Endometrial microvascular endothelial cells (primary cell): ENCODE results near the gene ZMYND8. TPM values are rescaled to one million over a fixed set of nuclear protein-coding genes. Genes with fewer than 3 reads are reported as not detected.
"Not testable (repeated sequence)": the region's sequence is repeated elsewhere in the genome, so short reads cannot be mapped to it uniquely, and the experiment has no call there.

Experiments used
- in situ Hi-C: cut with HindIII; loops from 2 replicates; pipeline ENCODE4 v1.10.0; 2017; ENCODE audit warnings: low sequenced_read_pairs, low pct_unique_long_range_greater_than_20kb; ENCODE audit errors: inconsistent ontology term
- total RNA-seq: library from RNA; depleted of rRNA; stranded (reverse); fragments of >200 nt; gene quantifications from one replicate; pipeline ENCODE4 v1.2.3, GENCODE V29; 2015; ENCODE audit errors: inconsistent ontology term

ZMYND8 gene
- total RNA-seq, 1 donor from 2014 or later, result 22.4 TPM

DNA sequence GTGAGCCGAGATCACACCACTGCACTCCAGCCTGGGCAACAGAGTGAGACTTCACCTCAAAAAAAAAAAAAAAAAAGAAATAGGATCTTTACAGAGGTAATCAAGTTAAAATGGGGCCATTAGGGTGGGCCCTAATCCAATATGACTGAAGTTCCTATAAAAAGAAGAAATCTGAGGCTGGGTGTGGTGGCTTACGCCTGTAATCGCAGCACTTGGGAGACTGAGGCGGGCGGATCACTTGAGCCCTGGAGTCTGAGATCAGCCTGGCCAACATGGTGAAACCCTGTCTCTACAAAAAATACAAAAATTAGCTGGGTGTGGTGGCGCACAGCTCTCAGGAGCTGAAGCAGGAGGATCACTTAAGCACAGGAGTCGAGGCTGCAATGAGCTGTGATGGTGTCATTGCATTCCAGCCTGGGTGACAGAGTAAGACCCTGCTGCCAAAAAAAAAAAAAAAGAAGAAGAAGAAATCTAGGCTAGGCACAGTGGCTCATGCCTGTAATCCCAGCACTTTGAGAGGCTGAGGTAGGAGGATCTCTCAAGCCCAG lies 19.7 kb upstream of the ZMYND8 start:
- in situ Hi-C loops, result not testable (repeated sequence)

DNA sequence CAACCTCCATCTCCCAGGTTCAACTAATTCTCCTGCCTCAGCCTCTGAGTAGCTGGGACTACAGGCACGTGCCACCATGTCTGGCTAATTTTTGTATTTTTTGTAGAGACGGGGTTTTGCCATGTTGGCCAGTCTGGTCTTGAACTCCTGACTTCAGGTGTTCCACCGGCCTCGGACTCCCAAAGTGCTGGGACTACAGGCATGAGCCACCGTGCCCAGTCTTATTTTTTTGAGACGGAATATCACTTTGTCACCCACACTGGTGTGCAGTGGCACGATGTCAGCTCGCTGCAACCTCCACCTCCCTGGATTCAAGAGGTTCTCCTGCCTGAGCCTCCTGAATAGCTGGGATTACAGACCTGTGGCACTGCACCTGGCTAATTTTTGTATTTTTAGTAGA lies 17.6 kb upstream of the ZMYND8 start:
- in situ Hi-C loops, result loop anchor here (25.0 kb wide), 1 partner anchor 238 kb away; no protein-coding TSS in a partner anchor

- in situ Hi-C loops, result loop anchor here (25.0 kb wide), 1 partner anchor 239 kb away; no protein-coding TSS in a partner anchor
These were observed 16.8 kb upstream of the ZMYND8 start for GRCh38 chr20:47373206-47373733.

- in situ Hi-C loops, result loop anchor here (25.0 kb wide), 1 partner anchor 241 kb away; no protein-coding TSS in a partner anchor
These were observed 14.6 kb upstream of the ZMYND8 start for GRCh38 chr20:47370850-47371782.

DNA sequence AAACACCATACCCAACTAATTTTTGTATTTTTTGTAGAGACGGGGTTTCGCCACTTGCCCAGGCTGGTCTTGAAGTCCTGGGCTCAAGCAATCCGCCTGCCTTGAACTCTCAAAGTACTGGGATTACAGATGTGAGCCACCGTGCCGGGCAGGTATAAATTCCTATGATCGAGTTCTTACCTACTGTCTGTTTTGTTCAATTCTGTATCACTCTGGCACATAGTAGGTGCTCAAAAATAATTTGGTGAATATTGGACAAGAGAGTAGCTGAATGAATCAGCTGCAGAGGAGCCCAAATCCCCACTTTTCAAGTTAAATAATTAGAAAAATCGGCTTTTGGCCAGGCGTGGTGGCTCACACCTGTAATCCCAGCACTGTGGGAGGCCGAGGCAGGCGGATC lies 13.7 kb upstream of the ZMYND8 start:
- in situ Hi-C loops, result loop anchor here (25.0 kb wide), 1 partner anchor 242 kb away; no protein-coding TSS in a partner anchor

DNA sequence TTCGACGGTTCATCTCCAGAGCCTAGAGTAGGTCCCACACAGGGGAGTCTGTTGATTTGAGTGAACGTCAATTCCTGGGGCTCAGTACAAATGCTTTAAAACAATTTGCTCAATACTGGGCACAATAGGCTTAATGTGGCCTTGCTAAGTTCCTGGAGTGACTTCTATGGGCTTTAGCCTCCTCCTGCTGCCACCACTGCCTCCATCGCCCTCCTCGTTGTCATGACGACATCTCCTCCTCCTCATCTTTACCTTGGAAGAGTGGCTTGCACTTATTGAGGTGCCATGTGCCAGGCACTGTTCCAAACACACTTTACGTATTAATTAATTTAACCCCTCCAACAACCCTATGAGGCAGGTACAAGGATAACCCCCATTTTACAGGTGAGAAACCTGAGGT lies 11.8 kb upstream of the ZMYND8 start:
- in situ Hi-C loops, result loop anchor here (25.0 kb wide), 1 partner anchor 244 kb away; no protein-coding TSS in a partner anchor

DNA sequence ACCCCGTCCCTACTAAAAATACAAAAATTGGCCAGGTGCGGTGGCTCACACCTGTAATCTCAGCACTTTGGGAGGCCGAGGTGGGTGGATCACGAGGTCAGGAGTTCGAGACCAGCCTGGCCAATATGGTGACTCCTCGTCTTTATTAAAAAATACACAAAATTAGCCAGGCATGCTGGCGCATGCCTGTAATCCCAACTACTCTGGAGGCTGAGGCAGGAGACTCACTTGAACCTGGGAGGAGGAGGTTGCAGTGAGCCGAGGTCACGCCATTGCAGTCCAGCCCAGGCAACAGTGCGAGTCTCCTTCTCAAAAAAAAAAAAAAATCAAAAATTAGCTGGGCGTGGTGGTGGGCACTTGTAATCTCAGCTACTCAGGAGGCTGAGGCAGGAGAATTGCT lies 9.8 kb upstream of the ZMYND8 start:
- in situ Hi-C loops, result loop anchor here (25.0 kb wide), 1 partner anchor 246 kb away; no protein-coding TSS in a partner anchor

DNA sequence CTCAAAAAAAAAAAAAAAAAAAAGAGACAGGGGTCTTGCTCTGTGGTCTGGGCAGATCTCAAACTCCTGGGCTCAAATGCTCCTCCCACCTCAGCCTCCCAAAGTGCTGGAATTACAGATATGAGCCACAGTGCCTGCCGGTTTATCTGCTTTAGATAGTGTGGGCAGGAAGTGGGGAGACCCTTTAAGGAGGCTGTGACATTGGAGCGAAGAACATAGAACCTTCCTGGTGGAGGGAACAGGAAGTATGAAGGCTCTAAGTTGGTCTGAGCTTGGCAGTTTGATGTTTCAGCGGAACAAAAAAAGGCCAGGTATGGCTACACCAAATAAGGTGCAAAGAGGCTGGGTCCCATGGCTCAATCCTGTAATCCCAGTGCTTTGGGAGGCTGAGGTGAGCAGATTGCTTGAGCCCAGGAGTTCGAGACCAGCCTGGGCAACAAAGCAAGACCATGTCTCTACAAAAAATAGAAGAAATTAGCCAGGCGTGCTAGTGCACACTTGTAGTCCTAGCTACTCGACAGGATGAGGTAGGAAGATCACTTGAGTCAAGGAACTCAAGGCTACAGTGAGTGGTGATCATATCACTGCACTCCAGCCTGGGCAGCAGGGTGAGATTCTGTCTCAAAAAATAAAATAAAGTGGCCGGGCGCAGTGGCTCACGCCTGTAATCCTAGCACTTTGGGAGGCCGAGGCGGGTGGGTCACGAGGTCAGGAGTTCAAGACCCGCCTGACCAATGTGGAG lies 8.7 kb upstream of the ZMYND8 start:
- in situ Hi-C loops, result loop anchor here (25.0 kb wide), 1 partner anchor 247 kb away; no protein-coding TSS in a partner anchor

DNA sequence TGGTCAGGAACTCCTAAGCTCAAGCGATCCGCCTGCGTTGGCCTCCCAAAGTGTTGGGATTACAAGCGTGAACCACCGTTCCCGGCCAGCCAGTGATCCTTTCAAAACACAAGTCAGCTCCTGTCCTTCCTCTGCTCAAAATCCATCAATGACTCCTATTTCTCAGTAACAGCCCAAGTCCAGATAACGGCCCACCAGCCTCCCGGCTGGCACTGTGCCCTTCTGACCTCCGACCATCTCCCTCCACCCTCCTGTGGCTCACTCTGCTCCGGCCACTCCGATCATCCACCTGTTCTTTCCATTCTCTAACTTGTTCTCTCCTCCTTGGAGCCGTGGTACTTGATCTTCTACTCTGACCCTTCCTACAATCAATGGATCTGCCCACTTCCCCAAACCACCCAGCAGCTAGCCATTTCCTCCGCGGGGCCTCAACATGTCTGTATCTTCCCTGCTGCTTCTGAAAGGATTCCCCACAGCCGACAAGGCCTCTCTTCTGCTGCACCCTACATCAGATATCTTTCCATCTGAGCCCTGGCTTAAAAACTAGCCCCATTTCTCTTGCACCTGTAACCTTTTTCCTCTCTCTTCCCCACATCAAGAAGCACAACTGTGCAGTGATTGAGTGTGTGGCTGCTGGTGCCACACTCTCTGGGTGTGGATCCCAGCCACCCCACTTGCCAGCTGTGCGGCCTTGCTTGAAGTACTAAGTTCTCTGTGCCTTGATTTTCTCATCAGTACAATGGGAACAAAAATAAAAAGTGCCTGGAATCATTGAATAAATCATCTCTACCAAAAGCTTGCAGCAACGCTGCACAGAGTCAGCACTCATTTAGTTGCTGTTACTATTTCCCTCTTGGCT lies 6.1 kb upstream of the ZMYND8 start:
- in situ Hi-C loops, result loop anchor here (25.0 kb wide), 1 partner anchor 250 kb away; no protein-coding TSS in a partner anchor

- in situ Hi-C loops, result loop anchor here (25.0 kb wide), 1 partner anchor 251 kb away; no protein-coding TSS in a partner anchor
These were observed 4.8 kb upstream of the ZMYND8 start for GRCh38 chr20:47361057-47361915.

DNA sequence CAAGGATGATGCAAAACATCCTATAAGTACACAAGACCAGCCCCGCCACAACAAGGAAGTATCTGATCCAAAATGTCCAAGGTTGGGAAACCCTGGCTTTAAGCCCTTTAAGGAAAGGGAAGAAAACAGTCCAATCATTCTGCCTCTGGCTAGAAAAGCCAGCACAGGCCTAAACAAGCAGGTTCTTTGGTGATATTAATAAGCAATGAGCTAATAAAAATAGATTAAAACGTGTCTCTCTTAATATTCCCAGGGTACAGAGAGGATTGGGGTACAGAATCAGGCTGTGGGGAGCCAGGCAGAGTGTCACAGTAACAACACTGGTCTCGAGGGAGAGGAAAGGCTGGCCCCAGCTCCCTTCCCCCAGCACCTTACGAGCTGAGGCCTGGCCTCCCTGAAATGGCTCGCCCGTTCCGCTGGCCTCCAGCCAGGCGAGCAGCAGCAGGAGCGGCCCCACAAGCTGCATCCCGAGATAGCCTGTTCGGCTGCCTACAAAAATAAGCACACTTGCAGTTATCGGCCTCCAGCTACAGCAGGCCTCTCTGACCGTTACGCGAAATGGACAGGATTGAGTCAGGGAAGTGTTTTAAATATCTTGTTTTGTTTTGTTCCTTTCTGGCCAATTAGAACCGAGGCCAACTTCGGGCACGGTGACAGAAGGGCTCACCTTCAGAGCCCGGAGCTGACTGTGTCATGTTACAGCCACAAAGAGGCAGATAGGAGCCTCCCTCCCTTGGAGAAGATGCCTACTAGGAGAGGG lies 4.0 kb upstream of the ZMYND8 start:
- in situ Hi-C loops, result loop anchor here (25.0 kb wide), 1 partner anchor 252 kb away; no protein-coding TSS in a partner anchor

DNA sequence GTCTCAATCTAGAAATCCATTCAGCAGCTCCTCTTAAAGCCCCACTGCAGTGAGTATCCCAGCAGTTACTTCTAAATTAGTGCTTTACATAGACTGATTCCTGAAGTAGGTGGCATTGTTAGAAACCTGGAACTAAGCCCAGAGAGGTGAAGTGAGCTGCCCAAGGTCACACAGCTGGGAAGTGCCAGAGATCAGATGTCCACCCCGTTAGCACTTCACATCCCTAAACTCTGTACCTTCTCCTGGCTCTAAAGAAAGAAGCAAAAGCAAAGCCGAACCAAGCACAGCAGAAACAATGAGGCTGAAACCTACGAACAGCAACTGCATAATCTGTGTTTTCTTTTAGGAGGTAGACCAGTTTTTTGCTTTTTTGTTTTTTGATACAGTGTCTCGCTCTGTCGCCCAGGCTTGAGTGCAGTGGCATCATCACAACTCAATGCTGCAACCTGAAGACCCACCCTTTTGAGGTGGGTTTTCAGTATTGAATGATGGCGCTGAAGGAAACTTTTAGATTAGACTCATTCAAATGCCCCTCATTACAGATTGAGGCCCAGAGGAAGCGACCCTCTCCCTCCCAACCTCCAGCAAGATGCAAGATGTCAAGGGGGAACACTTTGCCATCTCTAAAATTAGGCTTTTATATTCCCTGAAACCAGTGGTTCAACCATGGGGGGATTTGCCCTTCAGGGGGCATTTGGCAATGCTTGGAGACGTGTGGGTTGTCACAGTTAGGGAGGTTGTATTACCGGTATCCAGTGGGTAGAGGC lies 3.2 kb upstream of the ZMYND8 start:
- in situ Hi-C loops, result loop anchor here (25.0 kb wide), 1 partner anchor 253 kb away; no protein-coding TSS in a partner anchor

- in situ Hi-C loops, result loop anchor here (25.0 kb wide), 1 partner anchor 253 kb away; no protein-coding TSS in a partner anchor
These were observed 2.4 kb upstream of the ZMYND8 start for GRCh38 chr20:47358672-47359529.

DNA sequence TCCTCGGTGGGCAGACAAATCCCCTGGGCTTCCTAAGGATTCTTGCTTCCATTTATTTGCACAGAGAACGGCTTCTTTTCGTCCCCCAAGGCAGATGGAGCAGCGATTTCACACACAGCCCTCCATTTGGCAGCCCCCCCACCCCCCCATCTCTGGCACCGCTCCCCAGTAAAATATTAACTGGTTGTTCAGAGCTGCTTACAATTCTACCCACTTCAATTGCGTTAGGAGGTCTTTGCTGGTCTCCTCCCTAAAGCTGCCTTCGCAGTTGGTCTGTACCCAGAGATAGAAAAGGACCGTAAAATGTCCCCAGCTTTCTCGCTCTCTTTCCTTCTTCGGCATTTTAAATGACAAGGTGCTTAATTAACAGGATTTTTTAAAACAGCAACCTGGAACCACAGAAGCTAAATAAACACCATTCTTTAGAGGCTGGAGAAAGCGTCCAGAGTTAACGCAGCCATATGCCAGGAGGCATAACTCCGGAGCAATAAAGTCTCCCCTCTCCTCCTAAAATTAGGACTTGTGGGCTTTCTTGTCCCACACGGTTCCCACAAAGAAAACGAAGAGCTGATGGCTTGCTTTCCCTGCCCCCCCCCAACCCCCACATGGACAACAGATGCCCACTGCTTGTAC lies 1.7 kb upstream of the ZMYND8 start:
- in situ Hi-C loops, result loop anchor here (25.0 kb wide), 1 partner anchor 254 kb away; no protein-coding TSS in a partner anchor
